HCT116 (cell line): ENCODE data around the gene SELENOS.

Experiments
- CTCF ChIP-seq, 3 experiments: fragments of 200-600 bp in 1 of 3; sonication (generic) in 1 of 3; IDR thresholded peaks in 2 of 3; conservative IDR thresholded peaks in 1 of 3; 2 replicates each; pipeline ENCODE4 v1.5.1; 2012 to 2017; ENCODE audit warnings: low read depth in 2 of 3, low read length in 2 of 3, antibody characterized with exemption in 1 of 3, borderline replicate concordance in 1 of 3, control low read depth in 1 of 3, mild to moderate bottlenecking in 1 of 3, mixed read lengths in 1 of 3, mixed run types in 1 of 3, moderate library complexity in 1 of 3; ENCODE audit not compliant: insufficient read depth in 1 of 3
- EZH2 ChIP-seq: fragments of 200-600 bp; sonication (generic); IDR thresholded peaks from 2 replicates; pipeline ENCODE4 v1.6.1; 2017; ENCODE audit warnings: antibody characterized with exemption, mixed run types

- TF ChIP-seq EZH2 (no peak), CTCF (IDR thresholded peaks at IDR 0.05 in 2 of 3, conservative IDR thresholded peaks at IDR 0.05 in 1 of 3; ENCODE audit: borderline replicate concordance in 1 of 3, insufficient read depth in 1 of 3, low read depth in 2 of 3, low read length in 2 of 3) (no peak)
These were observed 9.3 kb upstream of the SELENOS start for GRCh38 chr15:101286471-101287114.
